Activated CD4-positive, alpha-beta T cell treated with anti-CD3 and anti-CD28 coated beads, Interleukin-2, amount 50 U/mL, for 4 hours (primary cell): Measurements from ENCODE around the gene FARP2.
"Not testable (repeated sequence)": the region's sequence is repeated elsewhere in the genome, so short reads cannot be mapped to it uniquely, and the experiment has no call there.

Experiments
- DNase-seq, 2 experiments: peaks; one replicate each; pipeline ENCODE4 v3.0.0-alpha.2; 2020

The FARP2 gene

GRCh38 chr2:241368643-241369042 is 12.6 kb downstream of the FARP2 start:
- DNase-seq: no peak

DNA sequence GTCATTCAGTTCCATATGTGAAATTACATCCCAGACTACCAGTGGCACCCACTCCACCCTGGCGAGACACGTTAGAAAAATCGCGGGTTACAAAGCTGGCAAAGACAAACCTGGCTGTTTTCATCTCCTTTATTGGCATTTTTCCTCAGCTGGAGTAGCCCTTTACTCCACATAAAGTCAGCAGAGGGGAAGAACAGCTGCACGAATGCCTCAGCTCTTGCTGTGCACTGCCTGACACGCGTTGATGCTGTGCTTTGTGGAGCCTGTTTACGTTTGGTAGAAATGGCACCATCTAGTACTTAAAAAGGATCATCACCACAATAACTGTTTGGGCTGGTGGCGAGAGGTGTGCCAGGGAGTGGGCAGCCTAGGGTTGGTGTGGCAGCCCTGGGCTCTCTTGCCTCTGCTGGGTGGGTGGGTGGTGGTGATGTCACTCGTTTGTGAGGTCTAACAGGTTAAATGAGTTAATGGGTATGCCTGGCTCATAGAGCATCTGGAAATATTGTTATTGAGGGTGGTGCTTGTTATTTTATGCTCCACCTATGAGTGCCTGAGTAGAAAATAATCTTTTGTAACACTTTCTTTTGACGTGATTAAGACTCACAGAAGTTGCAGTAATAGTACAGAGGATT is 16.4 kb downstream of the FARP2 start:
- DNase-seq: no peak

- DNase-seq: no peak
Measured at GRCh38 chr2:241373446-241373845, 17.4 kb downstream of the FARP2 start.

DNA sequence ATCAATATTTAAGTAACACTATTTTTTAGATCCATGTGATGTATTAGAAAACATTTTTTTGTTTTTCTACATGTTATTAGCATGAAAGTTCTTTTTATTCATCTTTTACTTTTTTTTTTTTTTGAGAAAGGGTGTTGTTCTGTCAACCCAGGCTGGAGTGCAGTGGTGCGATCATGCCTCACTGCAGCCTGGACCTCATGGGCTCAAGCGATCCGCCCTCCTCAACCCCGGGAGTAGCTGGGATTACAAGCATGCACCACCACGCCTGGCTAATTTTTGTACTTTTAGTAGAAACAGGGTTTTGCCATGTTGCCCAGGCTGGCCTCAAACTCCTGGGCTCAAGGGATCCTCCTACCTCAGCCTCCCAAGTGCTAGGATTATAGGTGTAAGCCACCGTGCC is 17.8 kb downstream of the FARP2 start:
- DNase-seq: not testable (repeated sequence)

GRCh38 chr2:241375300-241375699 is 19.2 kb downstream of the FARP2 start:
- DNase-seq: no peak

- DNase-seq: no peak
Measured at GRCh38 chr2:241376808-241377207, 20.7 kb downstream of the FARP2 start.

DNA sequence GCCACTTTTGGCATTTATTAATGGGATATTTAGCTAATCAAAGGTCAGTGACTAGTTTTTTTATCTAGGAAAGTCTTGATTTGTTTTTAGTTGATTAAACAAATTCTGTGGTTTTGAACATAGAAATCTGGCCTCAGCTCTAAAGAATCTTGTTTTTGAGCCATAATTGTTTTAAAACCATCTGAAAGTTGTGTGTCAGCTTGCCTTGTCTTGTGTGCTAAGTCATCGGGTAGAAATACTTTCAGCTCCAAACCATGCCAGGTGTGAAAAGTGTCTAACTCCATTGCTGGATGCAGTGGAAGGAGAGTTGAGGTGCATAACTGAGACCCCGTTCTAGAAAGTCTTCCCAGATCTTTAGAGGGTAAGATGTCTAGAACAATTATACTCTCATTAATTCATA is 22.7 kb downstream of the FARP2 start:
- no peak for DNase-seq

DNA sequence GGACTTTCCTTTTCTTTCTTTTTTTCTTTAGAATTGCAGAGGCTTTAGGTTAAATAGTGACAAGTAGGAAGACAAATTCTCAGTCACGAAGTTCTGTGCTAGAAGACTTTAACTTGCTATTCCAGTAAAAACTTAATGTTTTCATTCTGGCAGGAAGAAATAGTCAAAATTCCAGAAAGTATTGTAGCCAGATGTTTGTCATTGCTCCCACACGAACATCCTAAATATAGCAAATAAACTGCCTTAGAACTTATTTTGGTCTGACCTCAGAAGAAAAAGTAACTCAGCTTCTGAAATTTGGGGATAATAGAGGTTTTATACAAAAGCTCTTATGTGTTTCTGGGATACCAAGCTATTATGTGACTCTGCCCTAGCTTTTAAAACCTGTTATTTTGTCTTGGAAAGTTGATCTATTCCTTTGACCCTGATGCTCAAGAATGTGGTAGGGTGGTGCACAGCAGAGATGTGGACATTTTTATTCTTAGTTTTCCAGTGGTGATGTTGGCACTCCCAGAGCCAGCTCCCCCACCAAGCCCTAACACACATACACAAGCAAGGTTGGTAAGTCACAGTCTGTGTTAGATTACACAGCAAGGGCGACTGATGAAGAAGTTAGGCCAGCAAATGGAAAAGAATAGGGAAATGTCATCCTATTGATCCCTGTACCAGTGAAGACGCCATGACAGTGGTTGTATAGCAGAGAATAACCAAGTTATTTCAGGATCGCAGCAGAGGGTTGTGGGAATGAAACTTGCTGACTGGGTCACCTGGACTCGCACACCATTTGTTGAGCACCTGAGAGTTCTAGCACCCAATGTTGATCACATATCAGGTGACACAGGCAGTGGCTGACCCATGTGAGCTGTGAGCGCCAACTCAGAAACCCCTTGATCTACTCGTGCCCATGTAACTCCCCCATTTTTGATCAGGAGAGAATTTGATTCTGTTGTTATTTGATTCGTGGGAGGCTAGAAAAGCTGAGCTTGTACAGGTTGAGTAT is 23.7 kb downstream of the FARP2 start:
- DNase-seq: no peak

GRCh38 chr2:241381872-241382271 is 25.8 kb downstream of the FARP2 start:
- DNase-seq: no peak

DNA sequence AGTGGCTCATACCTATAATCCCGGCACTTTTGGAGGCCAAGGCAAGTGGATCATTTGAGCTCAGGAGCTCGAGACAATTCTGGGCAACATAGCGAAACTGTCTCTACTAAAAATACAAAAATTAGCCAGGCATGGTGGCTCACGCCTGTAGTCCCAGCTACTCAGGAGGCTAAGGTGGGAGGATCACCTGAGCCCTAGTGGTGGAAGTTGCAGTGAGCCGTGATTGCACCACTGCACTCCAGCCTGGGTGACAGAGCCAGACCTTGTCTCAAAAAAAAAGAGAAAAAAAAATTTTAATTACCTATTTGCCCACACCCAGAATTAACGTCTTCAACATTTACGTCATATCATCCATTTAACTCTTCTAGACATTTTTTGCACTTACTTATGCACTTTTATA is 29.4 kb downstream of the FARP2 start:
- not testable (repeated sequence) for DNase-seq

DNA sequence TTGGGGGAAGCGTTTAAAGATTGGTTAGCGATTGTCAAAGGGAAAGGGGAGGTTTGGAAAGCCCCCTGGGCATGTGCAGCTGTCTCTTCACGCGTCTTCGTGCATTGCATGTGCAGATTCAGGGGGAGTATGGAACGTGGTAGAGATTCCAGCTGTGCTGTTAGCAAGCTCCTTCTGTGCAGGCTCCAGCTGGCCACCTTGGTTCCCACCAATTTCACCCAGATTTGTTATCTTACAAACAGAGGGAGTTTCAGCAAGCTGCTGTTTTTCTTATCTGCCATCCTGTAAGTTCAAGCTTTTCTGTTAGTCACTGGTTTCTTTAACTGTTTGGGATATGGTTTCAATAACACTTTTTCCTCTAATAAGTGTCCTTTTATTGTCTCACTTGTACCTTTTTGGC is 30.4 kb downstream of the FARP2 start:
- no peak for DNase-seq

DNA sequence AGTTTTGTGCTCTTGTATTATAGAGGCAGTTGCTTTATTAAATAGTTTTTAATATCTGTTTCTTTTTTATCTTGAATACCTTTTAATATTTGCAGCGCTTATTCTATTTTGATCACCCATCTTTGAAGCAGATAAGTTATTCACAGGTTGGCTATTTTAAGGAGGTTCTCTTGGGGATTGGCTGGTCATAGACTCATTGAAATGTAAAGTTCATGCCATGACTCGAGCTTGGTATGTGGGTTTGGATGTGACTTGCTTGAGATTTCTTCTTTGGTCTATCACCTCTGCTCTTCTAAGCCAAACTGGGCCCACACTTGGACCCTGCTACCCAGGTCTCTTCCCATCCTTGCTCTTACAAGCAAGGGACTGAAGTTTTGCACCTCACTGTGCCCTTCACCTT is 33.6 kb downstream of the FARP2 start:
- no peak for DNase-seq

DNA sequence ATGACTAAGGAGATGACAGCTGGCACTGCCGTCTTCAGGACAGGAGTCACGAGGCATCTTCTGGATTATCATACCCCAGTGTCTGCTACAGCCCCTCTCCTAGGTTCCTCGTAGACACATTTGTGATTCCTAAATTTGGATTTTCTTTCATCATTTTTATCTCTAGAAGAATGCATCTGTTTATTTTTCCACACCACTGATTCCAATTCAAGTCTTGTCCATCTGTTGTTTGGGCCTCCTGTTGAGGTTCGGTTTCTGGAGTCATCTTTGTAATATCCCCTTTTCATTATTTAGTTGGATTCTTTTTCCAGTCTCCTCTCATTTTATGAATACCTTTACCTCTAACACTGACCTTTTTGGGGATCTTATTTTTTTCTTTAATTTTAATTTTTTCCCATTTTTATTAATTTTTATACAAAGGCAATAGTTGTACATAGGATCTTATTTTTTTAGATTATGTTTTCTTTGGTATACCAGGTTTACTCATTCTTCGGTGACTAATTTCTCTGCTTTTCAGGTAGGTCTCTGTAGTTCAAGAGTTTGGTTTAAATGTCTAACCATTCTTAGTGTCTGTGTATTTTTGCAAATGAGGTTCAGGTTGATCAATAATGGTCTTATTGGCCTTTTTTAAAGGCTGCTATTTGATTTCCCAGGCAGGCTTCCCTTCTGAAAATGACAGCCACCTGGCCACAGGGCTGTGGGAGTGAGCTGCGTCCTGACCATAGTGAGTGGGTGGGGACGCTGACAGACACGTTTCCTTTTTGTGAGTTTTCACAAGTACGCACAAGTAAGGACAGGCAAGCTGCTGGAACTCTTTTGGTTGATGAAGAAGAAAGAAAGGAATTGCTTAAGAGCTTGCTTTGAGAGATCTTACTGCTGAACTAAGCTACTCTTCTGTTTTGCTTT is 34.5 kb downstream of the FARP2 start:
- DNase-seq: no peak

DNA sequence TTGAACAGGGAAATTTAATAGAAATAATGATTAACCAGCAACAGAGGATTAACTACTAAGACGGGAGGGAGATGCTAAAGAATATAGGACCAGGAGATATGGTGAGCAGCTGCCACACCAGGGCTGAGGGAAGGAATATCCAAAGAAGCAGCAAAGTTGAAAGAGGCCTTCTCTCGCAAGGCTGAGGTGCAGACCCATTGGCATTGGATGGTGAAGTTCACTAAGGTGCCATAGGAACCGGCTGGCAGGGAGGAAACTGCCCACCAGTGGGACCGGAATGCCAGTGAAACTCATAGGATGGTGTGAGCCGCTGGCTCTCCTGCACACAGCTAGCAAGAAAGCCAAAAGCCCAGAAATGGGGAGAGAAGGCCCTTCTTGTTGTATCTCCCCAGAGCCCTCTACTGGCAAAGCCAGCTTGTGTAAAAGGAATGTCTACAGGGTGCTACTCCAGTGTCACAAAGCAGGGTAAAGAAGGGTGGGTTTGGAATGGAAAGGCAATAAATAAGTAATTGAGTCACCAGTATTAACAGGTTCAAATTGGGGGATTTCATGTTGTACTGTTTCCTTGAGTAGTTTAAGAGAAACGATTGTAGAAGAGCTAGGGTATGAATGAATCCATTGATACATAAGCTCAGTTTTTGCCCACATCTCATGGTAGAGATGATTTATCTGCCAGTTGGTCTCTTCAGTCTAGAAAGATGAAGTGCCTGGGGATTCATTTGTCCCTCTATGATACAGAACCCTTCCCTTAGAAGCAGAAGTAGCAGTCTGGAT is 36.0 kb downstream of the FARP2 start:
- DNase-seq: no peak

GRCh38 chr2:241392753-241393152 is 36.7 kb downstream of the FARP2 start:
- DNase-seq: not testable (repeated sequence)

DNA sequence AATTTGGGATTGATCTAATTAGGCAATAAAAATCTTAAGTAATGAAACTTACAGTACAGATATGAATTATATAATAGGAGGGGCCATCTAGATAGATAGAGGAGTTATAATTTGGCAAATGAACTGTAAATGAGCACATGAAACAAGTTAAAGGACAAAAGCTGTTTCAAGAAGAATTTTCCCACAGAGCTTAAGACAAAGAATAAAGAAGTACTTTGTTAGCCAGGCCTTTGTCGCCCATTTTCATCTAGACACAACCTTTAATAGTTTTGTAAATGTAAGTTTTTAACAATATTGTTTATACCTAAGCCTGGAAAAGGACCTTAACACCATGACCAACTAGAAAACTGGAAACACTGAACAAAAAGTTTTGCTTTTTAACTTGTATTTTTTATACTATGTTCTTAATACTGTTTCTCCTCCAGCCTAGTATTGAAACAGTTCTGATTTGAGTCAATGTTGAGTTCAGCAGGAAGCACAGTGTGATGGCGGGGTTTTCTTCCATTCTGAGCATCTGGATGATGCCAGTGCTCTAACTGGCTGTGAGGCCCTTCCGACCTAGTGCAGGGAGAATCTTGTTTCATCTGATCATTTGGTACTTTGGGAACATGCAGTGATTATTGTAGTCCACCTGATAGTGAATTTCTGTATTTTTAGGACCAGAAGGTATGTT is 37.6 kb downstream of the FARP2 start:
- no peak for DNase-seq

- not testable (repeated sequence) for DNase-seq
Measured at GRCh38 chr2:241396809-241397208, 40.7 kb downstream of the FARP2 start.

GRCh38 chr2:241399941-241400922 is 44.1 kb downstream of the FARP2 start:
- no peak for DNase-seq

DNA sequence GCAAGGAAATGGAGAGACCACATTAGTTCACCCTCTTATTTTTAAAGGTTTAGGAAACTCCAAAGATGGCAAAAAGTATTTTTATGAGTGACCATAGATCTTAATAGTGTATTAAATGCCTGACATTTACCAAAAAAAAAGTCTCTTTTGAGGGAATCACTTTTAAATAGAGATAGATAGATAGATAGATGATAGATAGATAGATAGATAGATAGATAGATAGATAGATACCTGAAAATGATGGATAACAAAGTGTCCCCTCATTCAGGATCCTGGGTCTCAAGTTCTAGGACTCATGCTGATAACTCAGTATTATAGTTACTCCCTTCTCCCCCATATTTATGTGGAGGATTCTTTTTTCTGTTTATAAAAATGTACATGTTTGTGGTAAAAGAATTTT is 52.8 kb downstream of the FARP2 start:
- no peak for DNase-seq

GRCh38 chr2:241410739-241411176 is 54.7 kb downstream of the FARP2 start:
- no peak for DNase-seq
